HEK293 (cell line): ENCODE measurements around the gene DOK1.

Experiments used
- CTCF ChIA-PET: fragments of 350-600 bp; formaldehyde crosslinking; extraction: SDS; loops from one replicate; lab custom pipeline; 2021; ENCODE audit warnings: antibody characterized with exemption; lab: Yijun Ruan, JAX
- POLR2A ChIA-PET: fragments of 300-600 bp; formaldehyde crosslinking; extraction: SDS; loops from one replicate; lab custom pipeline; 2020; ENCODE audit warnings: antibody characterized with exemption, inconsistent platforms; lab: Yijun Ruan, JAX
- H3K27ac ChIP-seq: fragments of 200-500 bp; sonication (Bioruptor generic); 2 replicates; pipeline ENCODE4 v1.5.1; 2014; ENCODE audit warnings: low read depth, low read length, control low read depth, inconsistent platforms; ENCODE audit errors: extremely low read depth
- H3K36me3 ChIP-seq, 2 experiments: fragments of 200-500 bp in 1 of 2; sonication (Bioruptor generic) in 1 of 2; 1 replicate in 1 of 2; 2 replicates in 1 of 2; pipeline ENCODE4 v1.5.1; 2014 to 2017; ENCODE audit warnings: inconsistent platforms in 2 of 2, low read length in 2 of 2; ENCODE audit not compliant: control insufficient read depth in 2 of 2, insufficient read depth in 1 of 2
- H3K4me1 ChIP-seq: fragments of 200-500 bp; sonication (Bioruptor generic); 2 replicates; pipeline ENCODE4 v1.5.1; 2014; ENCODE audit warnings: mild to moderate bottlenecking, low read length, inconsistent platforms; ENCODE audit not compliant: control insufficient read depth, insufficient read depth
- H3K4me3 ChIP-seq: 2 replicates; pipeline ENCODE4 v1.5.1; 2011; ENCODE audit warnings: low read depth, mild to moderate bottlenecking, control low read depth, low read length, moderate library complexity
- H3K9me3 ChIP-seq: fragments of 200-500 bp; sonication (Bioruptor generic); 2 replicates; pipeline ENCODE4 v1.5.1; 2014; ENCODE audit warnings: low read depth, low read length, inconsistent platforms; ENCODE audit not compliant: control insufficient read depth, insufficient read depth
- BCL11A ChIP-seq: fragments of 450-650 bp; formaldehyde crosslinking; IDR thresholded peaks from 2 replicates; pipeline ENCODE4 v1.5.1; 2016; ENCODE audit warnings: low read depth, missing biosample characterization, missing genetic modification characterization
- HOXC10 ChIP-seq: sonication (generic); formaldehyde crosslinking; IDR thresholded peaks from 2 replicates; pipeline ENCODE4 v1.8.1; 2023; ENCODE audit warnings: mild to moderate bottlenecking, missing genetic modification reagents
- ZNF10 ChIP-seq: fragments of 450-650 bp; formaldehyde crosslinking; IDR thresholded peaks from 2 replicates; pipeline ENCODE4 v1.5.1; 2017; ENCODE audit warnings: missing biosample characterization, missing genetic modification characterization
- ZNF138 ChIP-seq: fragments of 450-650 bp; formaldehyde crosslinking; IDR thresholded peaks from 2 replicates; pipeline ENCODE4 v1.5.1; 2016; ENCODE audit warnings: missing biosample characterization, missing genetic modification characterization, borderline replicate concordance
- ZNF169 ChIP-seq: fragments of 450-650 bp; formaldehyde crosslinking; IDR thresholded peaks from 2 replicates; pipeline ENCODE4 v1.5.1; 2016; ENCODE audit warnings: missing biosample characterization, missing genetic modification characterization
- ZNF416 ChIP-seq: fragments of 450-650 bp; formaldehyde crosslinking; IDR thresholded peaks from 2 replicates; pipeline ENCODE4 v1.5.1; 2016; ENCODE audit warnings: missing biosample characterization, missing genetic modification characterization
- ZNF473 ChIP-seq: fragments of 450-650 bp; formaldehyde crosslinking; IDR thresholded peaks from 2 replicates; pipeline ENCODE4 v1.5.1; 2017; ENCODE audit warnings: missing biosample characterization, missing genetic modification characterization
- ZNF48 ChIP-seq: fragments of 450-650 bp; formaldehyde crosslinking; IDR thresholded peaks from 2 replicates; pipeline ENCODE4 v1.5.1; 2016; ENCODE audit warnings: missing biosample characterization, missing genetic modification characterization
- ZNF560 ChIP-seq: fragments of 450-650 bp; formaldehyde crosslinking; IDR thresholded peaks from 2 replicates; pipeline ENCODE4 v1.5.1; 2017; ENCODE audit warnings: missing biosample characterization, missing genetic modification characterization, borderline replicate concordance
- ZNF596 ChIP-seq: fragments of 450-650 bp; IDR thresholded peaks from 2 replicates; pipeline ENCODE4 v1.5.0; 2018; ENCODE audit warnings: missing biosample characterization, mild to moderate bottlenecking, missing genetic modification characterization, moderate library complexity
- ZNF610 ChIP-seq: fragments of 450-650 bp; formaldehyde crosslinking; IDR thresholded peaks from 2 replicates; pipeline ENCODE4 v1.5.1; 2016; ENCODE audit warnings: missing biosample characterization, missing genetic modification characterization, borderline replicate concordance
- ZNF664 ChIP-seq: fragments of 450-650 bp; formaldehyde crosslinking; IDR thresholded peaks from 2 replicates; pipeline ENCODE4 v1.5.1; 2016; ENCODE audit warnings: missing biosample characterization, missing genetic modification characterization
- ZNF747 ChIP-seq: fragments of 450-650 bp; formaldehyde crosslinking; IDR thresholded peaks from 2 replicates; pipeline ENCODE4 v1.5.1; 2016; ENCODE audit warnings: missing biosample characterization, missing genetic modification characterization
- ZNF76 ChIP-seq: fragments of 450-650 bp; formaldehyde crosslinking; IDR thresholded peaks from 2 replicates; pipeline ENCODE4; 2016; ENCODE audit warnings: low read depth, missing biosample characterization, missing genetic modification characterization, borderline replicate concordance
- ZNF785 ChIP-seq: fragments of 450-650 bp; formaldehyde crosslinking; IDR thresholded peaks from 2 replicates; pipeline ENCODE4 v1.5.1; 2016; ENCODE audit warnings: missing biosample characterization, missing genetic modification characterization
- TF ChIP-seq, protein P1 (sequence below): fragments of 450-650 bp; formaldehyde crosslinking; IDR thresholded peaks from 2 replicates; pipeline ENCODE4 v1.5.1; 2016; ENCODE audit warnings: missing biosample characterization, missing genetic modification characterization
- TF ChIP-seq, protein P2 (sequence below): fragments of 450-650 bp; formaldehyde crosslinking; IDR thresholded peaks from 2 replicates; pipeline ENCODE4 v1.5.1; 2016; ENCODE audit warnings: missing biosample characterization, missing genetic modification characterization, borderline replicate concordance
- TF ChIP-seq, protein P3 (sequence below): fragments of 450-650 bp; formaldehyde crosslinking; IDR thresholded peaks from 2 replicates; pipeline ENCODE4 v1.5.1; 2016; ENCODE audit warnings: missing biosample characterization, missing genetic modification characterization
- TF ChIP-seq, protein P4 (sequence below): fragments of 450-650 bp; formaldehyde crosslinking; IDR thresholded peaks from 2 replicates; pipeline ENCODE4 v1.5.1; 2016; ENCODE audit warnings: missing biosample characterization, missing genetic modification characterization

DOK1 gene

DNA sequence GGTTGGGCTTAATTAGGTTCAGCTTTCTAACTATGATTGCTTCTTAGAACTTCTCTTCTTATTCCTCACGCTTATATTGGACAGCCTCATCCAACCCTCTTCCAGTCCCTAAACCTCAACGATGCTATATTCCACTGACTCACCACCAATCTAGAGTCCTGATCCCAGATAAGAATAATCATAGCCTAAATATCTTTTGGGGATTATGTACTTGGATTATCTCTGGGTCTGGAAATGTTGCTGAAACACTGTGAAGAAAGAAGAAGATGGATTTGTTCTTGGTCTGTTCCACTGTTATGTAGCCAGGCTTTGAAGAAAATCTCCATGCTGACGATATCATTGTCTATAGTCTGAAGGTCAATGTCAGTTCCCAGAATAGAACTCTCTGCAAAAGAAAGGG lies 26.9 kb downstream of the DOK1 start (continued):
- TF ChIP-seq ZNF747 (tag by site-specific recombination) (no peak), ZNF169 (tag by site-specific recombination) (no peak), ZNF416 (no peak), ZNF76 (no peak), ZNF610 (no peak), ZNF596 (tag by site-specific recombination) (no peak), ZNF48 (tag by site-specific recombination) (no peak)

DNA sequence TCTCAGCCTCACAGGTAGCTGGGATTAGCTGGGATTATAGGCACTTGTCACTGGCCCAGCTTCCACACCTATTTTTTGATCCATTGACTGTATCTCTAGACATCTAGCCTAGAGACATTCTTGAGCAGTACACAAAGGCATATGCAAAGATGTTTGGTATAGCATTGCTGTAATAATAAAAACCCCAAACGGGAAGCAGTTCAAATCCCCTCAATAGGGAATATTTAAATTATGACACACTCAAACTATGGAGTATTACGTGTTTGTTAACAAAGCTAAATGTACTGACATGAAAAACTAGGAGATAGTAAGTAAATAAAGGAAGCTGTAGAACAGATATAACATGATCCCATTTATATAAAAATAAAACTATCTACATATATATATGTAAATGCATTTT lies 27.7 kb downstream of the DOK1 start:
- Histone ChIP-seq H3K27ac (no peak overlapping the region), H3K4me1 (no peaks in the 10 kb centered on the region), H3K9me3 (no peaks in the 10 kb centered on the region), H3K36me3 (no peaks in the 10 kb centered on the region), H3K4me3 (no peak overlapping the region)
- ChIA-PET POLR2A (no interaction called here), CTCF (interaction anchor here (0.5 to 1.3 kb wide), 3 partner anchors 16 to 247 kb away, joined by 3 to 4 read pairs (median 3); no protein-coding TSS in a partner anchor)
- TF ChIP-seq, protein P1, sequence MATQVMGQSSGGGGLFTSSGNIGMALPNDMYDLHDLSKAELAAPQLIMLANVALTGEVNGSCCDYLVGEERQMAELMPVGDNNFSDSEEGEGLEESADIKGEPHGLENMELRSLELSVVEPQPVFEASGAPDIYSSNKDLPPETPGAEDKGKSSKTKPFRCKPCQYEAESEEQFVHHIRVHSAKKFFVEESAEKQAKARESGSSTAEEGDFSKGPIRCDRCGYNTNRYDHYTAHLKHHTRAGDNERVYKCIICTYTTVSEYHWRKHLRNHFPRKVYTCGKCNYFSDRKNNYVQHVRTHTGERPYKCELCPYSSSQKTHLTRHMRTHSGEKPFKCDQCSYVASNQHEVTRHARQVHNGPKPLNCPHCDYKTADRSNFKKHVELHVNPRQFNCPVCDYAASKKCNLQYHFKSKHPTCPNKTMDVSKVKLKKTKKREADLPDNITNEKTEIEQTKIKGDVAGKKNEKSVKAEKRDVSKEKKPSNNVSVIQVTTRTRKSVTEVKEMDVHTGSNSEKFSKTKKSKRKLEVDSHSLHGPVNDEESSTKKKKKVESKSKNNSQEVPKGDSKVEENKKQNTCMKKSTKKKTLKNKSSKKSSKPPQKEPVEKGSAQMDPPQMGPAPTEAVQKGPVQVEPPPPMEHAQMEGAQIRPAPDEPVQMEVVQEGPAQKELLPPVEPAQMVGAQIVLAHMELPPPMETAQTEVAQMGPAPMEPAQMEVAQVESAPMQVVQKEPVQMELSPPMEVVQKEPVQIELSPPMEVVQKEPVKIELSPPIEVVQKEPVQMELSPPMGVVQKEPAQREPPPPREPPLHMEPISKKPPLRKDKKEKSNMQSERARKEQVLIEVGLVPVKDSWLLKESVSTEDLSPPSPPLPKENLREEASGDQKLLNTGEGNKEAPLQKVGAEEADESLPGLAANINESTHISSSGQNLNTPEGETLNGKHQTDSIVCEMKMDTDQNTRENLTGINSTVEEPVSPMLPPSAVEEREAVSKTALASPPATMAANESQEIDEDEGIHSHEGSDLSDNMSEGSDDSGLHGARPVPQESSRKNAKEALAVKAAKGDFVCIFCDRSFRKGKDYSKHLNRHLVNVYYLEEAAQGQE (tag by site-specific recombination): no peak
- TF ChIP-seq, protein P2, sequence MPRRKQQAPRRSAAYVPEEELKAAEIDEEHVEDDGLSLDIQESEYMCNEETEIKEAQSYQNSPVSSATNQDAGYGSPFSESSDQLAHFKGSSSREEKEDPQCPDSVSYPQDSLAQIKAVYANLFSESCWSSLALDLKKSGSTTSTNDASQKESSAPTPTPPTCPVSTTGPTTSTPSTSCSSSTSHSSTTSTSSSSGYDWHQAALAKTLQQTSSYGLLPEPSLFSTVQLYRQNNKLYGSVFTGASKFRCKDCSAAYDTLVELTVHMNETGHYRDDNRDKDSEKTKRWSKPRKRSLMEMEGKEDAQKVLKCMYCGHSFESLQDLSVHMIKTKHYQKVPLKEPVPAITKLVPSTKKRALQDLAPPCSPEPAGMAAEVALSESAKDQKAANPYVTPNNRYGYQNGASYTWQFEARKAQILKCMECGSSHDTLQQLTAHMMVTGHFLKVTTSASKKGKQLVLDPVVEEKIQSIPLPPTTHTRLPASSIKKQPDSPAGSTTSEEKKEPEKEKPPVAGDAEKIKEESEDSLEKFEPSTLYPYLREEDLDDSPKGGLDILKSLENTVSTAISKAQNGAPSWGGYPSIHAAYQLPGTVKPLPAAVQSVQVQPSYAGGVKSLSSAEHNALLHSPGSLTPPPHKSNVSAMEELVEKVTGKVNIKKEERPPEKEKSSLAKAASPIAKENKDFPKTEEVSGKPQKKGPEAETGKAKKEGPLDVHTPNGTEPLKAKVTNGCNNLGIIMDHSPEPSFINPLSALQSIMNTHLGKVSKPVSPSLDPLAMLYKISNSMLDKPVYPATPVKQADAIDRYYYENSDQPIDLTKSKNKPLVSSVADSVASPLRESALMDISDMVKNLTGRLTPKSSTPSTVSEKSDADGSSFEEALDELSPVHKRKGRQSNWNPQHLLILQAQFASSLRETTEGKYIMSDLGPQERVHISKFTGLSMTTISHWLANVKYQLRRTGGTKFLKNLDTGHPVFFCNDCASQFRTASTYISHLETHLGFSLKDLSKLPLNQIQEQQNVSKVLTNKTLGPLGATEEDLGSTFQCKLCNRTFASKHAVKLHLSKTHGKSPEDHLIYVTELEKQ (tag by site-specific recombination): no peak
- TF ChIP-seq ZNF785 (tag by site-specific recombination): no peak
- no peak for TF ChIP-seq ZNF473 (tag by site-specific recombination)
- TF ChIP-seq ZNF10: no peak
- TF ChIP-seq, protein P3, sequence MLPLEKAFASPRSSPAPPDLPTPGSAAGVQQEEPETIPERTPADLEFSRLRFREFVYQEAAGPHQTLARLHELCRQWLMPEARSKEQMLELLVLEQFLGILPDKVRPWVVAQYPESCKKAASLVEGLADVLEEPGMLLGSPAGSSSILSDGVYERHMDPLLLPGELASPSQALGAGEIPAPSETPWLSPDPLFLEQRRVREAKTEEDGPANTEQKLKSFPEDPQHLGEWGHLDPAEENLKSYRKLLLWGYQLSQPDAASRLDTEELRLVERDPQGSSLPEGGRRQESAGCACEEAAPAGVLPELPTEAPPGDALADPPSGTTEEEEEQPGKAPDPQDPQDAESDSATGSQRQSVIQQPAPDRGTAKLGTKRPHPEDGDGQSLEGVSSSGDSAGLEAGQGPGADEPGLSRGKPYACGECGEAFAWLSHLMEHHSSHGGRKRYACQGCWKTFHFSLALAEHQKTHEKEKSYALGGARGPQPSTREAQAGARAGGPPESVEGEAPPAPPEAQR (tag by site-specific recombination): no peak
- TF ChIP-seq BCL11A (tag by site-specific recombination): no peak

DNA sequence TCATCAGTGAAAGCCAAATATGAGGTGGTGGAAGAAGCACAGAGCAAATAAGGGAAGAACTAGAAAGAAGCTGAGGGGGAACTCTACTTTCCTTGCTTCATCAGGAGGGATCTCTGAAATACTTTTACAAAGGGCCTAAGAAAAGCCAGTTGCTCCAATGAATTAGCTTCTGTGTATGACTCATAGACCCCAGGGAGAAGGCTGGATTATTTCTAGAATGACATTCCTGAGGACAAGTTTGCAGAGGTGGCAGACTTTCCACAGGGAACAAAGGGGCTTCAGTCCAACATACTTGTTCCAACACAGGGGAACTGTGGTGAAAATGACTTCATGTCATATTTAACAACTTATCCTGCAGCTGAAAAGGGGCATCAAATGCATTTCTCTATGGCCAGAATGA lies 29.0 kb downstream of the DOK1 start:
- POLR2A ChIA-PET: no interaction called here
- CTCF ChIA-PET: interaction anchor here (0.7 to 2.6 kb wide), 4 partner anchors 9 to 101 kb away, joined by 3 to 10 read pairs (median 3); partner anchors contain the start of genes CCDC142 and TTC31
- H3K4me1 ChIP-seq: no peaks in the 10 kb centered on the region

More for the DNA sequence above, 29.0 kb downstream of the DOK1 start:
- TF ChIP-seq ZNF10 (no peak), ZNF138 (tag by site-specific recombination) (no peak), ZNF664 (tag by site-specific recombination) (no peak), ZNF560 (no peak), HOXC10 (no peak)
- TF ChIP-seq, protein P4, sequence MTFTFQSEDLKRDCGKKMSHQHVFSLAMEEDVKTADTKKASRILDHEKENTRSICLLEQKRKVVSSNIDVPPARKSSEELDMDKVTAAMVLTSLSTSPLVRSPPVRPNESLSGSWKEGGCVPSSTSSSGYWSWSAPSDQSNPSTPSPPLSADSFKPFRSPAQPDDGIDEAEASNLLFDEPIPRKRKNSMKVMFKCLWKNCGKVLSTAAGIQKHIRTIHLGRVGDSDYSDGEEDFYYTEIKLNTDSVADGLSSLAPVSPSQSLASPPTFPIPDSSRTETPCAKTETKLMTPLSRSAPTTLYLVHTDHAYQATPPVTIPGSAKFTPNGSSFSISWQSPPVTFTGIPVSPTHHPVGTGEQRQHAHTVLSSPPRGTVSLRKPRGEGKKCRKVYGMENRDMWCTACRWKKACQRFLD (tag by site-specific recombination): no peak
- no peak overlapping the region for H3K27ac ChIP-seq
- no peaks in the 10 kb centered on the region for H3K9me3 ChIP-seq
- H3K36me3 ChIP-seq: no peaks in the 10 kb centered on the region
- no peak overlapping the region for H3K4me3 ChIP-seq
